Hippocampal formation (tissue), 2 donors: ENCODE results near the gene TAS2R42.

Source experiments
- DNase-seq, 2 donors: peaks; one replicate each; lab custom pipeline; 2025; lab: John Stamatoyannopoulos, UW

TAS2R42 gene

GRCh38 chr12:11144297-11144696 is 42.4 kb downstream of the TAS2R42 start:
- DNase-seq: no peak

DNA sequence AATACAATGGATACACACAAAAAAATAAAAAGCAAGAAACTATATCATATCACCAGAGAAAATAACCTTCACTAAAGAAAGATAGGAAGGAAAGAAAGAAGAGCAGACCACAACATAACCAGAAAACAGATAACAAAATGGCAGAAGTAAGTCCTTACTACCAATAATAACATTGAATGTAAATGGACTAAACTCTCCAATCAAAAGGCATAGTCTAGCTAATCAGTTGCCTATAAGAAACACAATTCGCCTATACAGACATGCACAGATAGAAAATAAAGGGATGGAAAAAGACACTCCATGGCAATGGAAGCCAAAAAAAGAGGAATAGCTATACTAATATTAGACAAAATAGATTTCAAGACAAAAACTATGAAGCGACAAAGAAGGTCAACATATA is 43.4 kb downstream of the TAS2R42 start:
- no peak for DNase-seq

DNA sequence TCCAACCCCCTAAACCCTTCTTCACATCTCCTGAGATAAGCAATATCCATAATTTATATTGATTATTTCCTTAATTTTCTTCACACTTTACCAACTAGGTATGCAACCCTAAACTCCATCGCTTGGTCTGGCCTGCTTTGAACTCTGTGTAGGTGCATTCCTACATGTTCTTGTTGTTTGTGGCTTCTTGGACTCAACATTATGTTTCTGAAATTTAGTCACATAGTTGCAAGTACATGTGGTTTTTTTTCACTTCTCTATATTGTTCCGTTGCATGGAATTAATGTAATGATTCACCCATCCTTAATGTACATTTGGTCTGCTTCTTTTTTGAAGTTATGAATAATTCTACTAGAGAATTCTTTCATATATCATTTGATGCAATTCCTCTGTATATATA is 50.7 kb downstream of the TAS2R42 start:
- no peak for DNase-seq
